ENCODE measurements around the gene SORBS2.

Gene SORBS2

GRCh38 chr4:185800266-185800945 lies 11.6 kb downstream of the SORBS2 start:
- no peak for DNase-seq

GRCh38 chr4:185799442-185799841 lies 12.6 kb downstream of the SORBS2 start:
- no peak for DNase-seq

GRCh38 chr4:185797596-185798338 lies 14.2 kb downstream of the SORBS2 start:
- DNase-seq, result no peak

GRCh38 chr4:185797018-185797417 lies 15.0 kb downstream of the SORBS2 start:
- DNase-seq, result no peak

- peak in 1 of 2 experiments; percentile 3 for DNase-seq
Measured at GRCh38 chr4:185796176-185796575, 15.8 kb downstream of the SORBS2 start.

GRCh38 chr4:185794637-185795036 lies 17.4 kb downstream of the SORBS2 start:
- DNase-seq, result no peak

GRCh38 chr4:185793716-185794115 lies 18.3 kb downstream of the SORBS2 start:
- no peak for DNase-seq

- no peak for DNase-seq
Measured at GRCh38 chr4:185793116-185793485, 18.9 kb downstream of the SORBS2 start.

- no peak for DNase-seq
Measured at GRCh38 chr4:185792384-185793115, 19.4 kb downstream of the SORBS2 start.

GRCh38 chr4:185787926-185788679 lies 23.9 kb downstream of the SORBS2 start:
- DNase-seq, result peak; percentile 8 to 49

GRCh38 chr4:185786422-185786821 lies 25.6 kb downstream of the SORBS2 start:
- DNase-seq, result no peak

GRCh38 chr4:185783574-185783973 lies 28.4 kb downstream of the SORBS2 start:
- DNase-seq, result no peak

- no peak for DNase-seq
Measured at GRCh38 chr4:185782523-185782922, 29.5 kb downstream of the SORBS2 start.

GRCh38 chr4:185781555-185782215 lies 30.3 kb downstream of the SORBS2 start:
- no peak for DNase-seq

- DNase-seq, result no peak
Measured at GRCh38 chr4:185780472-185780871, 31.5 kb downstream of the SORBS2 start.

- no peak for DNase-seq
Measured at GRCh38 chr4:185779517-185779916, 32.5 kb downstream of the SORBS2 start.

GRCh38 chr4:185778307-185778706 lies 33.7 kb downstream of the SORBS2 start:
- DNase-seq, result no peak

GRCh38 chr4:185775792-185776555 lies 36.0 kb downstream of the SORBS2 start:
- no peak for DNase-seq

- no peak for DNase-seq
Measured at GRCh38 chr4:185774845-185775680, 36.9 kb downstream of the SORBS2 start.

- no peak for DNase-seq
Measured at GRCh38 chr4:185774131-185774653, 37.8 kb downstream of the SORBS2 start.

GRCh38 chr4:185773419-185773818 lies 38.6 kb downstream of the SORBS2 start:
- no peak for DNase-seq

Data from NCI-H524 (cell line).